ENCODE results near the gene CCNI.
"Not testable (repeated sequence)": the region's sequence is repeated elsewhere in the genome, so short reads cannot be mapped to it uniquely, and the experiment has no call there.

CCNI gene

GRCh38 chr4:77040270-77040669 is 35.5 kb downstream of the CCNI start:
- no peak overlapping the region for H3K4me3 ChIP-seq (ENCODE audit: low read depth, low read length)
- DNase-seq (ENCODE audit: low read depth), result no peak
- TF ChIP-seq, protein P1, sequence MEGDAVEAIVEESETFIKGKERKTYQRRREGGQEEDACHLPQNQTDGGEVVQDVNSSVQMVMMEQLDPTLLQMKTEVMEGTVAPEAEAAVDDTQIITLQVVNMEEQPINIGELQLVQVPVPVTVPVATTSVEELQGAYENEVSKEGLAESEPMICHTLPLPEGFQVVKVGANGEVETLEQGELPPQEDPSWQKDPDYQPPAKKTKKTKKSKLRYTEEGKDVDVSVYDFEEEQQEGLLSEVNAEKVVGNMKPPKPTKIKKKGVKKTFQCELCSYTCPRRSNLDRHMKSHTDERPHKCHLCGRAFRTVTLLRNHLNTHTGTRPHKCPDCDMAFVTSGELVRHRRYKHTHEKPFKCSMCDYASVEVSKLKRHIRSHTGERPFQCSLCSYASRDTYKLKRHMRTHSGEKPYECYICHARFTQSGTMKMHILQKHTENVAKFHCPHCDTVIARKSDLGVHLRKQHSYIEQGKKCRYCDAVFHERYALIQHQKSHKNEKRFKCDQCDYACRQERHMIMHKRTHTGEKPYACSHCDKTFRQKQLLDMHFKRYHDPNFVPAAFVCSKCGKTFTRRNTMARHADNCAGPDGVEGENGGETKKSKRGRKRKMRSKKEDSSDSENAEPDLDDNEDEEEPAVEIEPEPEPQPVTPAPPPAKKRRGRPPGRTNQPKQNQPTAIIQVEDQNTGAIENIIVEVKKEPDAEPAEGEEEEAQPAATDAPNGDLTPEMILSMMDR (IDR thresholded peaks at IDR 0.05; ENCODE audit: control insufficient read depth, extremely low read depth, insufficient read depth), result no peak

- DNase-seq (ENCODE audit: low read depth), result no peak
- H3K4me3 ChIP-seq (ENCODE audit: low read depth, low read length), result no peak overlapping the region
- TF ChIP-seq, protein P1 (IDR thresholded peaks at IDR 0.05; ENCODE audit: control insufficient read depth, extremely low read depth, insufficient read depth), result no peak
Measured at GRCh38 chr4:77039796-77040195, 36.0 kb downstream of the CCNI start.

DNA sequence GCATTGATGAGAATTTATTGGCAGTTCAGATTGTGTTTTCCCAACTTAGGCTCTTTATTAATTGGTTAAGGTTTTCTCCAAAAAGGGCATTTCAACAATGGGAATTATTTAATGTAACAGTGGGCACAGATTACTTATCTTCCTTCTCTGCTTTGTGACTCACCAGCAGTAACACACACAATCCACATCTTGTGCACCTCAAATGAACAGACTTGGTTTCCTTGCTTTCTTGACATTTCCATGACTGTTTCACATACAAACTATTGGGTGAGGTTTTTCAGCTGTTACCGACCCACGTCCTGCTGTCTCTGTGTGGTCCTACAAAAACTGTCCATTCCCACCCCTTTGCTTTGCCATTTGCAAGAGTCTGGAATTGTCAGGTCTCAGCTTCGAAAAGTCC is 38.1 kb downstream of the CCNI start:
- TF ChIP-seq, protein P1 (IDR thresholded peaks at IDR 0.05; ENCODE audit: control insufficient read depth, extremely low read depth, insufficient read depth), result no peak
- no peak overlapping the region for H3K4me3 ChIP-seq (ENCODE audit: low read depth, low read length)
- no peak for DNase-seq (ENCODE audit: low read depth)

DNA sequence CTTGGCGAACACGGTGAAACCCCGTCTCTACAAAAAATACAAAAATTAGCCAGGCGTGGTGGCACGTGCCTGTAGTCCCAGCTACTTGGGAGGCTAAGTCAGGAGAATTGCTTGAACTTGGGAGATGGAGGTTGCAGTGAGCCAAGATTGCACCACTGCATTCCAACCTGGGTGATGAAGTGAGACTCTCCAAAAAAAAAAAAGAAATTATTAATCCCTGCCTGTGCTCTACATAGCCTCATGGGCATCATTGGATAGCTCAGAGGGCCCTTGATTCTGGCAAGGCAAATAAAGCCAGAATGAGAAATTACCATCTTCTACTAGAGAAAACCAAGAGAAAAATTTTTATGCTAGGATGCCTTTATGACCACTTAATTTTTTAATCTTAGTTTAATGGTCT is 38.6 kb downstream of the CCNI start:
- not testable (repeated sequence) for DNase-seq (ENCODE audit: low read depth)

GRCh38 chr4:77036206-77036605 is 39.6 kb downstream of the CCNI start:
- H3K4me3 ChIP-seq (ENCODE audit: low read depth, low read length), result no peak overlapping the region
- TF ChIP-seq, protein P1 (IDR thresholded peaks at IDR 0.05; ENCODE audit: control insufficient read depth, extremely low read depth, insufficient read depth), result no peak
- DNase-seq (ENCODE audit: low read depth), result no peak

More for the DNA sequence above, 38.6 kb downstream of the CCNI start:
- H3K4me3 ChIP-seq (ENCODE audit: low read depth, low read length), result not testable (repeated sequence)

DNA sequence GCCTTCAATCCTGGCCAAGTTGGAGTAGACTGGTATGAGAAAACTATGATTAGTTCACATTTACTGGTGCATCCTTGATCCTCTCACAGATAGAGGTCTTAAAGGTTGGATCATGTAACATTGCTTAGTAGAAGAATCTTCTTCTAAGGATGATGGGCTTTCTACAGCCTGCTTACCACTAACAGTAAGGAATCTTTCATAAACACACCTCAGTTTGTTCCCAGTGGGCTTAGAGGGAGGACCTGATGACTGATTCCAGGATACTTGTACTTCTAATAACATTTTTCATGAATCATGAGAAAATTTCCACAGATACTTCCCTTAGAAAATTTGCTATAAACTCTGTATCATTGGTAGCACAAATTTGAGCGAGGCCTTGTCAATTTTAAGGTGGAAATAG is 40.6 kb downstream of the CCNI start:
- H3K4me3 ChIP-seq (ENCODE audit: low read depth, low read length), result no peak overlapping the region
- TF ChIP-seq, protein P1 (IDR thresholded peaks at IDR 0.05; ENCODE audit: control insufficient read depth, extremely low read depth, insufficient read depth), result no peak
- no peak for DNase-seq (ENCODE audit: low read depth)

GRCh38 chr4:77031544-77031943 is 44.2 kb downstream of the CCNI start:
- TF ChIP-seq, protein P1 (IDR thresholded peaks at IDR 0.05; ENCODE audit: control insufficient read depth, extremely low read depth, insufficient read depth), result no peak
- H3K4me3 ChIP-seq (ENCODE audit: low read depth, low read length), result no peak overlapping the region
- no peak for DNase-seq (ENCODE audit: low read depth)

DNA sequence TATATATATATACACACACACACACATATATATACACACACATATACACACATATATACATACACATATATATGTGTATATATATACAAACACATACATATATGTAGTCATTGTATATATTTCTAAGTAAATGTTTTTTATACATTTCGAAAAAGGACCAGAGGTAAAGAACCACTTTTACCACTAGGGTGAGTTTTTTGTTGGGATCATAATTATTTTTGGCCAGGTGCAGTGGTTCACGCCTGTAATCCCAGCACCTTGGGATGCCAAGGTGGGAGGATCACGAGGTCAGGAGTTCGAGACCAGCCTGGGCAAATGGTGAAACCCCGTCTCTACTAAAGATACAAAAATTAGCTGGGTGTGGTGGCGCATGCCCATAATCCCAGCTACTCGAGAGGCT is 46.0 kb downstream of the CCNI start:
- not testable (repeated sequence) for H3K4me3 ChIP-seq (ENCODE audit: low read depth, low read length); DNase-seq (ENCODE audit: low read depth)

Data from LNCaP clone FGC (cell line).